ENCODE measurements around the gene VPS45.

Gene VPS45

GRCh38 chr1:150162582-150162861 is 94.9 kb downstream of the VPS45 start:
- TF ChIP-seq CTCF (IDR thresholded peaks at IDR 0.05; ENCODE audit: low read depth, low read length, missing control alignments), result no peak
- DNase-seq (ENCODE audit: extremely low read depth, low read depth), result no peak
- peak overlapping the region; percentile 25 for H3K4me3 ChIP-seq (replicated peaks; ENCODE audit: low read depth, low read length)

- peak; percentile 10 for TF ChIP-seq CTCF (IDR thresholded peaks at IDR 0.05; ENCODE audit: low read depth, low read length, missing control alignments)
- DNase-seq (ENCODE audit: extremely low read depth, low read depth), result peak; percentile 99
- H3K4me3 ChIP-seq (replicated peaks; ENCODE audit: low read depth, low read length), result peak overlapping the region; percentile 25
Observed at GRCh38 chr1:150162862-150163706, 95.5 kb downstream of the VPS45 start.

GRCh38 chr1:150164224-150164623 is 96.6 kb downstream of the VPS45 start:
- H3K4me3 ChIP-seq (replicated peaks; ENCODE audit: low read depth, low read length), result no peak overlapping the region
- TF ChIP-seq CTCF (IDR thresholded peaks at IDR 0.05; ENCODE audit: low read depth, low read length, missing control alignments), result no peak
- DNase-seq (ENCODE audit: extremely low read depth, low read depth), result no peak

GRCh38 chr1:150164779-150165178 is 97.2 kb downstream of the VPS45 start:
- DNase-seq (ENCODE audit: extremely low read depth, low read depth), result no peak
- no peak overlapping the region for H3K4me3 ChIP-seq (replicated peaks; ENCODE audit: low read depth, low read length)
- no peak for TF ChIP-seq CTCF (IDR thresholded peaks at IDR 0.05; ENCODE audit: low read depth, low read length, missing control alignments)

- peak; percentile 77 for TF ChIP-seq CTCF (IDR thresholded peaks at IDR 0.05; ENCODE audit: low read depth, low read length, missing control alignments)
- no peak for DNase-seq (ENCODE audit: extremely low read depth, low read depth)
- no peak overlapping the region for H3K4me3 ChIP-seq (replicated peaks; ENCODE audit: low read depth, low read length)
Observed at GRCh38 chr1:150165622-150166612, 98.3 kb downstream of the VPS45 start.

- H3K4me3 ChIP-seq (replicated peaks; ENCODE audit: low read depth, low read length), result no peak overlapping the region
- TF ChIP-seq CTCF (IDR thresholded peaks at IDR 0.05; ENCODE audit: low read depth, low read length, missing control alignments), result peak; percentile 89
- DNase-seq (ENCODE audit: extremely low read depth, low read depth), result no peak
Observed at GRCh38 chr1:150168960-150169601, 101.5 kb downstream of the VPS45 start.

All from HFF-Myc (cell line).